Ishikawa (cell line): ENCODE data around the gene PTK6.

Experiments used
- CREB1 ChIP-seq: IDR thresholded peaks from 2 replicates; pipeline ENCODE4 v1.6.1; 2012; ENCODE audit warnings: low read depth
- EGR1 ChIP-seq: IDR thresholded peaks from 2 replicates; pipeline ENCODE4 v1.6.1; 2012
- RAD21 ChIP-seq: IDR thresholded peaks from 2 replicates; pipeline ENCODE4 v1.6.1; 2012; ENCODE audit warnings: low read depth
- YY1 ChIP-seq: IDR thresholded peaks from 2 replicates; pipeline ENCODE4 v1.6.1; 2012; ENCODE audit warnings: low read depth
- TF ChIP-seq, protein P1 (sequence below): IDR thresholded peaks from 2 replicates; pipeline ENCODE4 v1.6.1; 2012
- TF ChIP-seq, protein P2 (sequence below): IDR thresholded peaks from 2 replicates; pipeline ENCODE4 v1.6.1; 2012
- TF ChIP-seq, protein P3 (sequence below): IDR thresholded peaks from 2 replicates; pipeline ENCODE4 v1.6.1; 2012; ENCODE audit warnings: low read depth, mild to moderate bottlenecking

DNA sequence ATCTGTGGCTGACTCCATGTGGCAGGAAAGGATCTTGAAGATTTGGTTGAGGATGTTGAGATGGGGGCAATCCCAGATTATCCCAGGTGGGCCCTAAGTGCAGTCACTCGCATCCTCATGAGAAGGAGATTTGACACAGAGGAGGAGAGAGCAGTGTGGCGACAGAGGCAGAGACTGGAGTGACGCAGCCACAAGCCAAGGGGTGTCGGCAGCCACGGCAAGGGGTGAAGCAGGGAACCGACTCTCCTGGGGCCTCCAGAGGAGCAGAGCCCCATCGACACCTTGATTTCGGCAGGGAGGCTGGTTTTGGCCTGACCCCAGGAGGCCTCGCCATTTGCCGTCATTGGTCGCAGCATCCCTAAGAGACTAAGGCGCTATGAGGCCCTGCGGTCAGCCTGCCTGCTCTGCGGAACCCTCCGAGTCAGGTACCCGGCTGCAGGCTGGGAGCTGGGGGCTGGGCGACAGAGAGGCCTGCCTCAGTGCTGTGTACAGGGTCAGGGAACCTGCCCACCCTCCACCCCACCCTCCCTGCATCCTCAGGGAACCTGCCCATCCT lies 50.8 kb downstream of the PTK6 start:
- TF ChIP-seq EGR1 (no peak), YY1 (no peak), RAD21 (no peak), CREB1 (no peak)
- TF ChIP-seq, protein P1, sequence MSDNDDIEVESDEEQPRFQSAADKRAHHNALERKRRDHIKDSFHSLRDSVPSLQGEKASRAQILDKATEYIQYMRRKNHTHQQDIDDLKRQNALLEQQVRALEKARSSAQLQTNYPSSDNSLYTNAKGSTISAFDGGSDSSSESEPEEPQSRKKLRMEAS: no peak
- TF ChIP-seq, protein P2, sequence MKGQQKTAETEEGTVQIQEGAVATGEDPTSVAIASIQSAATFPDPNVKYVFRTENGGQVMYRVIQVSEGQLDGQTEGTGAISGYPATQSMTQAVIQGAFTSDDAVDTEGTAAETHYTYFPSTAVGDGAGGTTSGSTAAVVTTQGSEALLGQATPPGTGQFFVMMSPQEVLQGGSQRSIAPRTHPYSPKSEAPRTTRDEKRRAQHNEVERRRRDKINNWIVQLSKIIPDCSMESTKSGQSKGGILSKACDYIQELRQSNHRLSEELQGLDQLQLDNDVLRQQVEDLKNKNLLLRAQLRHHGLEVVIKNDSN: no peak
- TF ChIP-seq, protein P3, sequence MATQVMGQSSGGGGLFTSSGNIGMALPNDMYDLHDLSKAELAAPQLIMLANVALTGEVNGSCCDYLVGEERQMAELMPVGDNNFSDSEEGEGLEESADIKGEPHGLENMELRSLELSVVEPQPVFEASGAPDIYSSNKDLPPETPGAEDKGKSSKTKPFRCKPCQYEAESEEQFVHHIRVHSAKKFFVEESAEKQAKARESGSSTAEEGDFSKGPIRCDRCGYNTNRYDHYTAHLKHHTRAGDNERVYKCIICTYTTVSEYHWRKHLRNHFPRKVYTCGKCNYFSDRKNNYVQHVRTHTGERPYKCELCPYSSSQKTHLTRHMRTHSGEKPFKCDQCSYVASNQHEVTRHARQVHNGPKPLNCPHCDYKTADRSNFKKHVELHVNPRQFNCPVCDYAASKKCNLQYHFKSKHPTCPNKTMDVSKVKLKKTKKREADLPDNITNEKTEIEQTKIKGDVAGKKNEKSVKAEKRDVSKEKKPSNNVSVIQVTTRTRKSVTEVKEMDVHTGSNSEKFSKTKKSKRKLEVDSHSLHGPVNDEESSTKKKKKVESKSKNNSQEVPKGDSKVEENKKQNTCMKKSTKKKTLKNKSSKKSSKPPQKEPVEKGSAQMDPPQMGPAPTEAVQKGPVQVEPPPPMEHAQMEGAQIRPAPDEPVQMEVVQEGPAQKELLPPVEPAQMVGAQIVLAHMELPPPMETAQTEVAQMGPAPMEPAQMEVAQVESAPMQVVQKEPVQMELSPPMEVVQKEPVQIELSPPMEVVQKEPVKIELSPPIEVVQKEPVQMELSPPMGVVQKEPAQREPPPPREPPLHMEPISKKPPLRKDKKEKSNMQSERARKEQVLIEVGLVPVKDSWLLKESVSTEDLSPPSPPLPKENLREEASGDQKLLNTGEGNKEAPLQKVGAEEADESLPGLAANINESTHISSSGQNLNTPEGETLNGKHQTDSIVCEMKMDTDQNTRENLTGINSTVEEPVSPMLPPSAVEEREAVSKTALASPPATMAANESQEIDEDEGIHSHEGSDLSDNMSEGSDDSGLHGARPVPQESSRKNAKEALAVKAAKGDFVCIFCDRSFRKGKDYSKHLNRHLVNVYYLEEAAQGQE: no peak
